Esophagus squamous epithelium (tissue), 5 donors: ENCODE data around the gene S100A16. TPM values are rescaled to one million over a fixed set of nuclear protein-coding genes. Genes with fewer than 3 reads are reported as not detected.

Experiments
- DNase-seq: peaks from one replicate; lab custom pipeline; 2025; lab: John Stamatoyannopoulos, UW
- H3K27ac ChIP-seq, 4 donors: fragments of 200-600 bp; sonication (generic); one replicate each; pipeline ENCODE4 v1.5.1; 2016 to 2019; ENCODE audit warnings: mild to moderate bottlenecking in 1 of 4
- H3K27me3 ChIP-seq, 4 donors: fragments of 200-600 bp; sonication (generic); 1 replicate in 3 of 4; 2 replicates in 1 of 4; pipeline versions ENCODE4 v1.5.1 to v1.6.0; 2017 to 2021; ENCODE audit warnings: antibody characterized with exemption in 1 of 4
- H3K36me3 ChIP-seq, 3 donors: fragments of 200-600 bp; sonication (generic); one replicate each; pipeline ENCODE4 v1.5.1; 2016 to 2019
- H3K4me1 ChIP-seq, 3 donors: fragments of 200-600 bp; sonication (generic); one replicate each; pipeline ENCODE4 v1.5.1; 2017 to 2019
- H3K4me3 ChIP-seq, 4 donors: fragments of 200-600 bp; sonication (generic); 1 replicate in 3 of 4; 2 replicates in 1 of 4; pipeline ENCODE4 v1.5.1; 2016 to 2019; ENCODE audit warnings: mild to moderate bottlenecking in 2 of 4, moderate library complexity in 1 of 4
- H3K9me3 ChIP-seq, 3 donors: fragments of 200-600 bp; sonication (generic); one replicate each; pipeline ENCODE4 v1.5.1; 2016 to 2019
- CTCF ChIP-seq, 6 experiments: fragments of 450-650 bp in 4 of 6; fragments of 200-600 bp in 2 of 6; sonication (generic) in 2 of 6; IDR thresholded peaks; one replicate each; pipeline ENCODE4 v1.5.1; 2016 to 2019; ENCODE audit warnings: antibody characterized with exemption in 6 of 6, mild to moderate bottlenecking in 4 of 6, moderate library complexity in 4 of 6
- POLR2A ChIP-seq, 4 donors: fragments of 450-650 bp; IDR thresholded peaks; one replicate each; pipeline ENCODE4 v1.6.1; 2017; ENCODE audit warnings: antibody characterized with exemption in 4 of 4, mild to moderate bottlenecking in 4 of 4, moderate library complexity in 3 of 4
- WGBS, 2 donors: methylation state at CpG; one replicate each; pipeline ENCODE4 v1.1.5; 2018; 5-methylcytosine and 5-hydroxymethylcytosine counted together
- intact Hi-C: fragments of 100-400 bp; cut with DNase I; formaldehyde crosslinking; loops from one replicate; pipeline ENCODE4 v1.15.0; 2022
- total RNA-seq, 4 donors: library from RNA; depleted of rRNA; stranded (reverse); fragments of >200 nt; gene quantifications; one replicate each; pipeline ENCODE4 v1.1.0, GENCODE V29; 2016
- donor health status: DM: yes; HTN: yes; CAD: no.

S100A16 gene
- total RNA-seq, 4 donors from 2014 or later: 1,372 to 2,409 (median 2,158) TPM

DNA sequence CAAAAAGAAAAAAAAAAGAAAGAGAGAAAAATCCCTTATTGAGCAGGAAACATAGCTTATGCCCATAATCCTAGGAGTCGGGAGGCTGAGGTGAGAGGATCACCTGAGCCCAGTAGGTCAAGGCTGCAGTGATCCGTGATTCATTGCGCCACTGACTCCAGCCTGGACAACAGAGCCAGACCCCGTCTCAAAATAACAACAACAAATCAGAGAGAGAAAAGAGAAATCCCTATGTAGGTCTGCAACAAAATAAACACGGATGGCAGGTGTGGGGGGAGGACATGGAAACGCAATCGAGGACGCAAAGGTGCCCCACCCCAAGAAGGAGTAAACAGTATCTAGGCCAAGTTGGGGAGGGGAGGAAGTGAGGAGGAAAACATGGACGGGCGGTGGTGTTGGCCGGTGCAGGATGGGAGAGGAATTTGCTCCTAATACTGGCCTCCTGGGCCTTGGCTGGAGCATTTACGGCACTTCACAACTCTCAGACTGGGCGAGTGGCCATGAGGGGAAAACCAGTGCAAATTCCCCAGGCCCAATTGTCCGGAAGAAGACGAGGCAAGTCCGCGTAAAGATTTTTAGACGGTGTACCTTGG is 20.3 kb upstream of the S100A16 start:
- intact Hi-C loops: no loop called here
- H3K27me3 ChIP-seq: no peaks in the 10 kb centered on the region
- no peaks in the 10 kb centered on the region for H3K9me3 ChIP-seq
- H3K4me1 ChIP-seq: peaks cover 22 to 56% (median 33%) of the 10 kb centered on the region in 3 donors
- peak overlapping the region; percentile 81 to 90 (median 84) for H3K4me3 ChIP-seq
- 35 to 39% methylated on average over 14 to 17 of the region's 18 CpGs for WGBS, 2 donors
- H3K27ac ChIP-seq: peak overlapping the region; percentile 99 to 100 (median 100)
- TF ChIP-seq POLR2A (IDR thresholded peaks at IDR 0.05) (no peak), CTCF (IDR thresholded peaks at IDR 0.05) (no peak)
- no peak for DNase-seq
- H3K36me3 ChIP-seq: peaks cover 0 to 28% (median 13%) of the 10 kb centered on the region in 3 donors

DNA sequence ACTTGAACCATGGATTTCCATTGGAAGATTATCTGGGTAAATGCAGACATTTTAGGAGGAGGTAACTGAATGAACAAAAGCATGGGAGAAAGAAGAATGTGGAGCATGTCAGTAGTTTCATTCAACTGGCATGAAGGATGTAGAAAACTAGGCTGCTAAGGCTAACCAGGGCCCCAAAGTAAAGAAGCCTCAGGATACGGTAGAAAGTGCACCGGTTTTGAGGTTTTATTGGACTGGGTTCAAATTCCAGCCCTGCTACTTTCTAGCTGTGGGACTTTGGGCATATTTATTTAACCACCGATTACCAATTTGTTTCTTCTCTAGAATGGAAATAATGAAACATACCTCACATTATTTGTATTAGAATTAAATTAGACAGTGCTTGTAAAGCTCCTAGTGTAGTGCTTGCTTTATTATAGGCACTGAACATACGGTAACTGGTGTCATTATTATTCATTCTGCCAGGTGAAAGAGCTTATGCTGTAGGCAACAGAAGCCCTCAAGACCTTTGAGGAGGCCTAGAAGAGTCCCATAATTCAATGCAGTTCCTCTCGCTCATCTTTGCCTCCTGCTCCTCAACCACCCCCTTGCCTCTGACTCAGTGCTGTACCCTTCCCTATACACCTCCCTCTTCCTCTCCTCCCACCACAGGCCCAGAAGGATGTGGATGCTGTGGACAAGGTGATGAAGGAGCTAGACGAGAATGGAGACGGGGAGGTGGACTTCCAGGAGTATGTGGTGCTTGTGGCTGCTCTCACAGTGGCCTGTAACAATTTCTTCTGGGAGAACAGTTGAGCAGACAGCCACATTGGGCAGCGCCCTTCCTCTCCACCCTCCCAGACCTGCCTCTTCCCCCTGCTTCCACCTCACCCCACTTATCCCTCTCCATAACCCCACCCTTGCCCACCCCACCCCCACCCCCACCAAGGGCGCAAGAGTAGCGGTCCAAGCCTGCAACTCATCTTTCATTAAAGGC is 18.4 kb upstream of the S100A16 start:
- intact Hi-C loops: no loop called here
- Histone ChIP-seq H3K27me3 (no peaks in the 10 kb centered on the region), H3K4me1 (peaks cover 35 to 56% (median 36%) of the 10 kb centered on the region in 3 donors), H3K27ac (peak overlapping the region in 2 of 4 donors; percentile 1 to 23), H3K9me3 (no peaks in the 10 kb centered on the region), H3K4me3 (no peak overlapping the region), H3K36me3 (peaks cover 0 to 9% (median 0%) of the 10 kb centered on the region in 3 donors)
- 65 to 70% methylated on average over 8 to 10 of the region's 10 CpGs for WGBS, 2 donors
- TF ChIP-seq CTCF (IDR thresholded peaks at IDR 0.05) (no peak), POLR2A (IDR thresholded peaks at IDR 0.05) (no peak)
- no peak for DNase-seq

DNA sequence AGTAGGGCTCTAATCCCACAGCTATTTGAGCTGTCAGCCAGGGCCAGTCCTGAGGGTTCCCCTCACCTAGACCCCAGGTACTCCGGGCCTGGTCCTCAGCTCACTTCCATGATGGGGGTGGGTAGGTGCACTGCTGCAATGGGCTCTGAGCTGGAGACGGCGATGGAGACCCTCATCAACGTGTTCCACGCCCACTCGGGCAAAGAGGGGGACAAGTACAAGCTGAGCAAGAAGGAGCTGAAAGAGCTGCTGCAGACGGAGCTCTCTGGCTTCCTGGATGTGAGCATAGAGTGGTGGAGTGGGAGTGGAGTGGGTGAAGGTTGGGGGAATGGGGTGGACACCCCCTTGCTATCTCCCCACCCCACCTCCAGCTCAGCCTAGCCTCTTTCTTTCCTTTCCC is 17.4 kb upstream of the S100A16 start:
- Histone ChIP-seq H3K4me3 (no peak overlapping the region), H3K27me3 (no peaks in the 10 kb centered on the region), H3K36me3 (peaks cover 0 to 2% (median 0%) of the 10 kb centered on the region in 3 donors), H3K27ac (peak overlapping the region in 2 of 4 donors; percentile 23 to 48), H3K9me3 (no peaks in the 10 kb centered on the region), H3K4me1 (peaks cover 32 to 56% (median 34%) of the 10 kb centered on the region in 3 donors)
- no peak for DNase-seq
- TF ChIP-seq CTCF (IDR thresholded peaks at IDR 0.05) (no peak), POLR2A (IDR thresholded peaks at IDR 0.05) (no peak)
- intact Hi-C loops: no loop called here
- WGBS, 2 donors: 82 to 89% methylated on average over 1 to 6 of the region's 7 CpGs

DNA sequence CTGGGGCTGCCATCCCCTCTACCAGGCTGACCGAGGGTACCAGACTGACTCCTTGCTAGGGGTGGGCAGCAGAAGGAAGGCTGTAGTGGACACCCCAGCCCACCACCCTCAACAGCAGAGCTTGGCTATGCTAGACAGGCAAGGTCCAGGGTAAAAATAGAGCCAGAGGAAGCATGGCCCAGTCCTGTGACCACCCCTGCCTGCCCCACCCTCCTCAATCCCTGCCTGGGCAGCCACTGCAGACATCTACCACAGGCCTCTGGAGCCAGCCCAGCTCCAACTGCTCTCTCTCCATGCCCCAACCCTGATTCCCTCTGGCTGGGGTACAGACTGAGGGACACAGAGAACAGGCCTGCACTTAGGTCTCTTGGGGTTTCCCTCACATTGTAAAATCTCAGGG is 17.0 kb upstream of the S100A16 start:
- intact Hi-C loops: no loop called here
- H3K27ac ChIP-seq: peak overlapping the region in 1 of 4 donors; percentile 48

More for the DNA sequence above, 17.0 kb upstream of the S100A16 start:
- no peak for DNase-seq
- Histone ChIP-seq H3K4me1 (peaks cover 28 to 56% (median 31%) of the 10 kb centered on the region in 3 donors), H3K36me3 (peaks cover 0 to 7% (median 0%) of the 10 kb centered on the region in 3 donors), H3K27me3 (no peaks in the 10 kb centered on the region), H3K9me3 (no peaks in the 10 kb centered on the region), H3K4me3 (no peak overlapping the region)
- TF ChIP-seq POLR2A (IDR thresholded peaks at IDR 0.05) (no peak), CTCF (IDR thresholded peaks at IDR 0.05) (no peak)
- WGBS, 2 donors: 80 to 83% methylated on average over 1 of the region's 1 CpG
